Measurements from ENCODE around the gene TMOD2. TPM values are rescaled to one million over a fixed set of nuclear protein-coding genes. Genes with fewer than 3 reads are reported as not detected.

TMOD2 gene
- polyA plus RNA-seq, 1 donor (not counting 4 experiments of a cell fraction or from before 2014, with no cell fraction given): 5.2 TPM

GRCh38 chr15:51724199-51724598, 27.2 kb upstream of the TMOD2 start:
- H3K4me1 ChIP-seq (ENCODE audit: control insufficient read depth, extremely low read depth, insufficient read depth, low read length): peaks cover 18% of the 10 kb centered on the region
- no peaks in the 10 kb centered on the region for H3K79me2 ChIP-seq (ENCODE audit: control insufficient read depth, insufficient read depth, low read length)
- H3K9me3 ChIP-seq (ENCODE audit: control insufficient read depth, low read depth, low read length): no peaks in the 10 kb centered on the region
- H3K36me3 ChIP-seq (ENCODE audit: control insufficient read depth in 2 of 2, extremely low read depth in 1 of 2, insufficient read depth in 2 of 2, low read length in 2 of 2): no peaks in the 10 kb centered on the region
- no peak overlapping the region for H3K27ac ChIP-seq (ENCODE audit: control insufficient read depth, insufficient read depth, low read length)
- dilution Hi-C loops (cut with MboI; ENCODE audit: extremely low pct_ligation_motif_present, low sequenced_read_pairs): no loop called here
- H3K4me3 ChIP-seq (ENCODE audit: control insufficient read depth in 2 of 3, extremely low read depth in 1 of 3, insufficient read depth in 2 of 3, low read depth in 1 of 3, low read length in 3 of 3): no peak overlapping the region
- H3K4me2 ChIP-seq (ENCODE audit: control insufficient read depth, extremely low read depth, insufficient read depth, low read depth, low read length): no peak overlapping the region
- H3K9ac ChIP-seq (ENCODE audit: control insufficient read depth, extremely low read depth, insufficient read depth, low read length): no peak overlapping the region
- no peak overlapping the region for H2AFZ ChIP-seq (ENCODE audit: control insufficient read depth, low read length)
- TF ChIP-seq CTCF (optimal IDR thresholded peaks at IDR 0.05 in 1 of 3, IDR thresholded peaks at IDR 0.05 in 1 of 3, conservative IDR thresholded peaks at IDR 0.05 in 1 of 3; ENCODE audit: extremely low read depth in 1 of 3, insufficient read depth in 2 of 3, low read length in 3 of 3): no peak
- TF ChIP-seq EZH2 (IDR thresholded peaks at IDR 0.05; ENCODE audit: low read length): no peak
- peaks cover 3% of the 10 kb centered on the region for H3K9me1 ChIP-seq (ENCODE audit: control insufficient read depth, extremely low read depth, insufficient read depth, low read length)
- DNase-seq (ENCODE audit: low read depth, low spot score) (no peak), FAIRE-seq (no peak)
- no peaks in the 10 kb centered on the region for H3K27me3 ChIP-seq (ENCODE audit: control insufficient read depth, extremely low read depth, insufficient read depth, low read length)
- H4K20me1 ChIP-seq (ENCODE audit: control insufficient read depth, extremely low read depth, insufficient read depth, low read length): no peaks in the 10 kb centered on the region

GRCh38 chr15:51724673-51725072, 26.7 kb upstream of the TMOD2 start:
- Histone ChIP-seq H4K20me1 (ENCODE audit: control insufficient read depth, extremely low read depth, insufficient read depth, low read length) (no peaks in the 10 kb centered on the region), H3K27me3 (ENCODE audit: control insufficient read depth, extremely low read depth, insufficient read depth, low read length) (no peaks in the 10 kb centered on the region), H3K79me2 (ENCODE audit: control insufficient read depth, insufficient read depth, low read length) (no peaks in the 10 kb centered on the region), H3K4me3 (ENCODE audit: control insufficient read depth in 2 of 3, extremely low read depth in 1 of 3, insufficient read depth in 2 of 3, low read depth in 1 of 3, low read length in 3 of 3) (no peak overlapping the region), H2AFZ (ENCODE audit: control insufficient read depth, low read length) (no peak overlapping the region), H3K36me3 (ENCODE audit: control insufficient read depth in 2 of 2, extremely low read depth in 1 of 2, insufficient read depth in 2 of 2, low read length in 2 of 2) (no peaks in the 10 kb centered on the region), H3K4me1 (ENCODE audit: control insufficient read depth, extremely low read depth, insufficient read depth, low read length) (peaks cover 18% of the 10 kb centered on the region), H3K9ac (ENCODE audit: control insufficient read depth, extremely low read depth, insufficient read depth, low read length) (no peak overlapping the region), H3K9me1 (ENCODE audit: control insufficient read depth, extremely low read depth, insufficient read depth, low read length) (peaks cover 3% of the 10 kb centered on the region), H3K27ac (ENCODE audit: control insufficient read depth, insufficient read depth, low read length) (no peak overlapping the region), H3K9me3 (ENCODE audit: control insufficient read depth, low read depth, low read length) (no peaks in the 10 kb centered on the region), H3K4me2 (ENCODE audit: control insufficient read depth, extremely low read depth, insufficient read depth, low read depth, low read length) (no peak overlapping the region)
- dilution Hi-C loops (cut with MboI; ENCODE audit: extremely low pct_ligation_motif_present, low sequenced_read_pairs): no loop called here
- DNase-seq (ENCODE audit: low read depth, low spot score) (no peak), FAIRE-seq (no peak)
- TF ChIP-seq EZH2 (IDR thresholded peaks at IDR 0.05; ENCODE audit: low read length) (no peak), CTCF (optimal IDR thresholded peaks at IDR 0.05 in 1 of 3, IDR thresholded peaks at IDR 0.05 in 1 of 3, conservative IDR thresholded peaks at IDR 0.05 in 1 of 3; ENCODE audit: extremely low read depth in 1 of 3, insufficient read depth in 2 of 3, low read length in 3 of 3) (no peak)
